ENCODE data around the gene KCNA5. TPM values are rescaled to one million over a fixed set of nuclear protein-coding genes. Genes with fewer than 3 reads are reported as not detected.
A peak's percentile ranks its signal among the peaks of the same experiment; 100 is the strongest.

KCNA5 gene
- total RNA-seq, 4 donors from 2014 or later: 0.84 to 3.7 (median 1.5) TPM

GRCh38 chr12:5000658-5001385, 42.9 kb upstream of the KCNA5 start:
- Histone ChIP-seq H3K4me3 (no peak overlapping the region), H3K36me3 (no peaks in the 10 kb centered on the region), H3K27me3 (no peaks in the 10 kb centered on the region), H3K27ac (no peak overlapping the region), H3K9me3 (no peaks in the 10 kb centered on the region), H3K4me1 (no peaks in the 10 kb centered on the region)
- 54 to 61% methylated on average over 8 of the region's 8 CpGs for WGBS, 2 donors
- TF ChIP-seq POLR2A (IDR thresholded peaks at IDR 0.05) (no peak), EP300 (IDR thresholded peaks at IDR 0.05) (no peak), CTCF (IDR thresholded peaks at IDR 0.05) (no peak)
- no peak for DNase-seq (ENCODE audit: low spot score in 2 of 2)

GRCh38 chr12:5003025-5003666, 40.5 kb upstream of the KCNA5 start:
- H3K4me3 ChIP-seq: no peak overlapping the region
- DNase-seq (ENCODE audit: low spot score in 2 of 2): peak; percentile 27 to 45
- no peak overlapping the region for H3K27ac ChIP-seq
- TF ChIP-seq CTCF (IDR thresholded peaks at IDR 0.05) (peak; percentile 64 to 78 (median 73)), POLR2A (IDR thresholded peaks at IDR 0.05) (no peak)
- 23 to 24% methylated on average over 9 of the region's 9 CpGs for WGBS, 2 donors
- H3K27me3 ChIP-seq: no peaks in the 10 kb centered on the region
- H3K36me3 ChIP-seq: no peaks in the 10 kb centered on the region
- no peaks in the 10 kb centered on the region for H3K4me1 ChIP-seq
- H3K9me3 ChIP-seq: no peaks in the 10 kb centered on the region

GRCh38 chr12:5008661-5009060, 35.0 kb upstream of the KCNA5 start:
- DNase-seq (ENCODE audit: low spot score in 2 of 2): no peak
- H3K27ac ChIP-seq: no peak overlapping the region
- H3K36me3 ChIP-seq: no peaks in the 10 kb centered on the region
- H3K9me3 ChIP-seq: no peaks in the 10 kb centered on the region
- no peaks in the 10 kb centered on the region for H3K27me3 ChIP-seq
- H3K4me1 ChIP-seq: no peaks in the 10 kb centered on the region
- WGBS, 2 donors: 74 to 85% methylated on average over 2 to 3 of the region's 3 CpGs
- TF ChIP-seq POLR2A (IDR thresholded peaks at IDR 0.05) (no peak), EP300 (IDR thresholded peaks at IDR 0.05) (no peak)
- no peak overlapping the region for H3K4me3 ChIP-seq

DNA sequence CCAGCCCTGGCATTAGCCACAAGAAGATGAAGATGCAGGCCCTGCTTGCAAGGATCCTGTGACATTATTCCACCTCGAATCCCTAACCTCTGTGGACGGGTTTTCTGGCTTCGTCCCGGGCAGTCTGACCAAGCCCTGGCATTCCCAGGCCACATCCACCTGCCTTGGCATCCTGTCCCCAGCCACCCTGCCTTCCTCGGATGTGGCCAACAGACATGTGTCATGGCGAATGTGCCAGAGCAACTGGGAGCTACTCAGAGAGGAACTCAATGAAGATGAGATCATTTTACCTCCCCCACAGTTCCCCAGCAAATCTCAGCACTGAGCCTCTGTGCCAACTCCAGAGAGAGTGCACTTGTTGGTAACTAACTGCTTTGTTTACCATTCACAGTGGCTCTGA, 33.5 kb upstream of the KCNA5 start:
- no peak overlapping the region for H3K4me3 ChIP-seq
- no peak for DNase-seq (ENCODE audit: low spot score in 2 of 2)
- 84 to 95% methylated on average over 6 of the region's 6 CpGs for WGBS, 2 donors
- TF ChIP-seq CTCF (IDR thresholded peaks at IDR 0.05) (no peak), POLR2A (IDR thresholded peaks at IDR 0.05) (no peak), EP300 (IDR thresholded peaks at IDR 0.05) (no peak)
- H3K27ac ChIP-seq: no peak overlapping the region
- no peaks in the 10 kb centered on the region for H3K4me1 ChIP-seq
- H3K9me3 ChIP-seq: no peaks in the 10 kb centered on the region
- H3K36me3 ChIP-seq: no peaks in the 10 kb centered on the region
- no peaks in the 10 kb centered on the region for H3K27me3 ChIP-seq

GRCh38 chr12:5012337-5012736, 31.3 kb upstream of the KCNA5 start:
- no peak for DNase-seq (ENCODE audit: low spot score in 2 of 2)
- H3K27me3 ChIP-seq: no peaks in the 10 kb centered on the region
- H3K9me3 ChIP-seq: no peaks in the 10 kb centered on the region
- H3K27ac ChIP-seq: no peak overlapping the region
- H3K4me1 ChIP-seq: peaks cover 0 to 5% (median 0%) of the 10 kb centered on the region in 4 donors
- no peak overlapping the region for H3K4me3 ChIP-seq
- H3K36me3 ChIP-seq: no peaks in the 10 kb centered on the region
- TF ChIP-seq POLR2A (IDR thresholded peaks at IDR 0.05) (no peak), EP300 (IDR thresholded peaks at IDR 0.05) (no peak)
- 84 to 89% methylated on average over 6 of the region's 6 CpGs for WGBS, 2 donors

DNA sequence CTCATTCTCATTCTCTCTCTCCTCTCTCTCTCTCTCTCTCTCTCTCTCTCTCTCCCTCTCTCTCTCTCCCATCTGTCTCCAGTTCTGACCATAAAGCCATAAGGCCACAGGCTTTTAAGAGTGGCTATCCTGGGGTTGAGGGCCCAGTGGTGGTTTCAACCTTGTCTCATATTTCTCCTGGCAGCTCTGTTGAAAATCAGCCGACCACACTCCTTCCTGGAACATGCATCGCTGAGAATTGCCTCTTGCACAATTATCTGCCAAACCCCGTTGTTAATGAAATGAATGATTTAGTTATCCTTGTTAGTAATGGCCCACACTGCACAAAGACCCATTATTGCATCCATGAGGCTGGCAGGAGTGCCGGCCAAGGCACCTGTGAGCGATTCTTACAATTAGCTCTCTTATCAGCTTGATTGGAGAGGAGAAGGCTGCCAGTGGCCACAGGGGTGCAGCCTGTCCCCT, 30.4 kb upstream of the KCNA5 start:
- Histone ChIP-seq H3K4me1 (peaks cover 0 to 5% (median 0%) of the 10 kb centered on the region in 4 donors), H3K27ac (no peak overlapping the region), H3K4me3 (no peak overlapping the region), H3K27me3 (no peaks in the 10 kb centered on the region), H3K9me3 (no peaks in the 10 kb centered on the region), H3K36me3 (no peaks in the 10 kb centered on the region)
- 23 to 37% methylated on average over 5 of the region's 5 CpGs for WGBS, 2 donors
- peak in 1 of 2 donors; percentile 34 for DNase-seq (ENCODE audit: low spot score in 2 of 2)
- peak in 1 of 2 donors; percentile 48 for TF ChIP-seq EP300 (IDR thresholded peaks at IDR 0.05)
- peak in 2 of 5 experiments; percentile 16 to 39 for TF ChIP-seq CTCF (IDR thresholded peaks at IDR 0.05)
- no peak for TF ChIP-seq POLR2A (IDR thresholded peaks at IDR 0.05)

All from tibial nerve (tissue), 4 donors.